Fibroblast of villous mesenchyme (primary cell): Measurements from ENCODE around the gene PCED1A. TPM values are rescaled to one million over a fixed set of nuclear protein-coding genes. Genes with fewer than 3 reads are reported as not detected.

Source experiments
- DNase-seq: peaks from one replicate; pipeline ENCODE4 v3.0.0-alpha.2; 2010; ENCODE audit warnings: low read depth
- H3K4me3 ChIP-seq: 2 replicates; pipeline ENCODE4 v1.5.1; 2011; ENCODE audit warnings: low read depth, mild to moderate bottlenecking, low read length
- CTCF ChIP-seq: IDR thresholded peaks from 2 replicates; pipeline ENCODE4 v1.5.1; 2012; ENCODE audit warnings: low read depth, mild to moderate bottlenecking, low read length; ENCODE audit not compliant: insufficient read depth
- total RNA-seq: library from RNA; depleted of rRNA; stranded (reverse); fragments of >200 nt; gene quantifications from 2 replicates; pipeline ENCODE4 v1.2.3, GENCODE V29; 2012

Gene PCED1A
- total RNA-seq, 1 donor = 32.8 TPM

GRCh38 chr20:2847802-2848201, 7.3 kb upstream of the PCED1A start:
- H3K4me3 ChIP-seq = no peak overlapping the region
- TF ChIP-seq CTCF = no peak
- no peak for DNase-seq

- no peak for TF ChIP-seq CTCF
- no peak overlapping the region for H3K4me3 ChIP-seq
- DNase-seq = no peak
These were observed 6.2 kb upstream of the PCED1A start for GRCh38 chr20:2846698-2847097.

- no peak for TF ChIP-seq CTCF
- DNase-seq = no peak
- H3K4me3 ChIP-seq = no peak overlapping the region
These were observed 5.2 kb upstream of the PCED1A start for GRCh38 chr20:2845607-2846006.

- peak; percentile 87 for DNase-seq
These were observed 594 bp upstream of the PCED1A start for GRCh38 chr20:2840967-2841531.

GRCh38 chr20:2839732-2840137, 720 bp downstream of the PCED1A start:
- H3K4me3 ChIP-seq = peak overlapping the region; percentile 92
- no peak for TF ChIP-seq CTCF
- no peak for DNase-seq

More at GRCh38 chr20:2840967-2841531, 594 bp upstream of the PCED1A start:
- TF ChIP-seq CTCF = no peak
- peak overlapping the region; percentile 92 for H3K4me3 ChIP-seq

GRCh38 chr20:2838847-2839671, 1.4 kb downstream of the PCED1A start:
- DNase-seq = no peak
- no peak for TF ChIP-seq CTCF

More at GRCh38 chr20:2838847-2839671, 1.4 kb downstream of the PCED1A start:
- H3K4me3 ChIP-seq = no peak overlapping the region
